Transverse colon (tissue), 4 donors: ENCODE measurements around the gene AFP. TPM values are rescaled to one million over a fixed set of nuclear protein-coding genes. Genes with fewer than 3 reads are reported as not detected.

Source experiments
- DNase-seq: peaks from one replicate; pipeline ENCODE4 v3.0.0-alpha.2; 2019
- H3K27ac ChIP-seq, 4 donors: fragments of 200-600 bp; sonication (generic); 2 replicates each; pipeline ENCODE4 v1.5.1; 2016 to 2018; ENCODE audit warnings: inconsistent platforms in 4 of 4
- H3K27me3 ChIP-seq: fragments of 200-600 bp; sonication (generic); 2 replicates; pipeline ENCODE4 v1.5.1; 2017; ENCODE audit warnings: inconsistent platforms
- H3K36me3 ChIP-seq, 4 donors: fragments of 200-600 bp; sonication (generic); 2 replicates each; pipeline ENCODE4 v1.5.1; 2017 to 2019; ENCODE audit warnings: inconsistent platforms in 4 of 4
- H3K4me1 ChIP-seq, 4 donors: fragments of 200-600 bp; sonication (generic); 2 replicates each; pipeline ENCODE4 v1.5.1; 2017 to 2020; ENCODE audit warnings: inconsistent platforms in 4 of 4
- H3K4me3 ChIP-seq, 4 donors: fragments of 200-600 bp; sonication (generic); 1 replicate in 1 of 4; 2 replicates in 3 of 4; pipeline versions ENCODE4 v1.5.1 to v1.6.1; 2017 to 2019; ENCODE audit warnings: inconsistent platforms in 4 of 4
- H3K9me3 ChIP-seq, 2 donors: fragments of 200-600 bp; sonication (generic); 2 replicates each; pipeline ENCODE4 v1.5.1; 2017 to 2019; ENCODE audit warnings: inconsistent platforms in 2 of 2
- CTCF ChIP-seq, 5 experiments: fragments of 200-600 bp in 3 of 5; fragments of 450-650 bp in 2 of 5; sonication (generic) in 3 of 5; IDR thresholded peaks; 1 replicate in 2 of 5; 2 replicates in 3 of 5; pipeline ENCODE4 v1.5.1; 2016 to 2017; ENCODE audit warnings: antibody characterized with exemption in 5 of 5, inconsistent platforms in 3 of 5, mild to moderate bottlenecking in 2 of 5, moderate library complexity in 1 of 5
- EP300 ChIP-seq: sonication (generic); formaldehyde crosslinking; IDR thresholded peaks from one replicate; pipeline ENCODE4 v1.6.1; 2017; ENCODE audit warnings: antibody characterized with exemption, low read depth
- POLR2A ChIP-seq: fragments of 450-650 bp; IDR thresholded peaks from one replicate; pipeline ENCODE4 v1.6.1; 2016; ENCODE audit warnings: antibody characterized with exemption, mild to moderate bottlenecking, moderate library complexity
- POLR2AphosphoS5 ChIP-seq, 3 donors: sonication (generic); formaldehyde crosslinking; IDR thresholded peaks; one replicate each; pipeline ENCODE4 v1.6.1; 2016; ENCODE audit warnings: antibody characterized with exemption in 3 of 3
- WGBS, 2 donors: methylation state at CpG; one replicate each; pipeline ENCODE4 v1.1.5; 2018; ENCODE audit warnings: low coverage in 1 of 2; 5-methylcytosine and 5-hydroxymethylcytosine counted together
- in situ Hi-C, 4 donors: fragments of 200-750 bp; cut with MboI; loops; one replicate each; pipeline versions ENCODE4 v1.15.0 to v1.15.1; 2017; ENCODE audit warnings: low sequenced_read_pairs in 3 of 4, low pct_ligation_motif_present in 1 of 4, low pct_unique_long_range_greater_than_20kb in 1 of 4
- intact Hi-C: fragments of 100-400 bp; cut with DNase I; formaldehyde crosslinking; loops from one replicate; pipeline ENCODE4 v1.15.1; 2023; ENCODE audit warnings: low total_unique reads
- total RNA-seq, 4 donors: library from RNA; depleted of rRNA; stranded (reverse); fragments of >200 nt; gene quantifications; one replicate each; pipeline ENCODE4 v1.1.0, GENCODE V29; 2016

Gene AFP
- total RNA-seq, 4 donors from 2014 or later = not detected

- no peak for TF ChIP-seq POLR2A
- no peak for TF ChIP-seq POLR2AphosphoS5 (IDR thresholded peaks at IDR 0.05)
- TF ChIP-seq EP300 = no peak
- TF ChIP-seq CTCF (IDR thresholded peaks at IDR 0.05) = no peak
- intact Hi-C loops (no loop called here), in situ Hi-C loops (no loop called here)
- H3K36me3 ChIP-seq = no peaks in the 10 kb centered on the region
- no peak for DNase-seq
- no peak overlapping the region for H3K27ac ChIP-seq
- 73 to 92% methylated on average over 2 of the region's 2 CpGs for WGBS, 2 donors
- H3K4me1 ChIP-seq = no peaks in the 10 kb centered on the region
- no peaks in the 10 kb centered on the region for H3K27me3 ChIP-seq
- no peak overlapping the region for H3K4me3 ChIP-seq
- no peaks in the 10 kb centered on the region for H3K9me3 ChIP-seq
Observed at GRCh38 chr4:73407227-73407673, 28.8 kb upstream of the AFP start.

GRCh38 chr4:73408181-73408867, 27.7 kb upstream of the AFP start:
- Histone ChIP-seq H3K27ac (no peak overlapping the region), H3K36me3 (no peaks in the 10 kb centered on the region), H3K4me1 (no peaks in the 10 kb centered on the region), H3K27me3 (no peaks in the 10 kb centered on the region), H3K4me3 (no peak overlapping the region), H3K9me3 (no peaks in the 10 kb centered on the region)
- WGBS, 2 donors = 82 to 88% methylated on average over 4 of the region's 4 CpGs
- no peak for DNase-seq
- TF ChIP-seq CTCF (IDR thresholded peaks at IDR 0.05) (no peak), POLR2A (no peak), EP300 (no peak), POLR2AphosphoS5 (IDR thresholded peaks at IDR 0.05) (no peak)
- intact Hi-C loops (no loop called here), in situ Hi-C loops (no loop called here)

GRCh38 chr4:73409012-73409862, 26.8 kb upstream of the AFP start:
- in situ Hi-C loops (no loop called here), intact Hi-C loops (no loop called here)
- Histone ChIP-seq H3K27me3 (no peaks in the 10 kb centered on the region), H3K9me3 (no peaks in the 10 kb centered on the region), H3K27ac (no peak overlapping the region), H3K36me3 (no peaks in the 10 kb centered on the region), H3K4me1 (no peaks in the 10 kb centered on the region), H3K4me3 (no peak overlapping the region)
- TF ChIP-seq EP300 = no peak
- no peak for TF ChIP-seq POLR2AphosphoS5 (IDR thresholded peaks at IDR 0.05)
- TF ChIP-seq POLR2A = no peak
- TF ChIP-seq CTCF (IDR thresholded peaks at IDR 0.05) = no peak
- DNase-seq = no peak
- WGBS, 2 donors = 76 to 83% methylated on average over 6 of the region's 6 CpGs

- Histone ChIP-seq H3K36me3 (no peaks in the 10 kb centered on the region), H3K4me3 (no peak overlapping the region), H3K27me3 (no peaks in the 10 kb centered on the region), H3K27ac (no peak overlapping the region), H3K4me1 (no peaks in the 10 kb centered on the region), H3K9me3 (no peaks in the 10 kb centered on the region)
- no peak for TF ChIP-seq POLR2A
- TF ChIP-seq EP300 = no peak
- no peak for TF ChIP-seq CTCF (IDR thresholded peaks at IDR 0.05)
- TF ChIP-seq POLR2AphosphoS5 (IDR thresholded peaks at IDR 0.05) = no peak
- no peak for DNase-seq
- intact Hi-C loops = no loop called here
- 84 to 87% methylated on average over 8 of the region's 8 CpGs for WGBS, 2 donors
- in situ Hi-C loops = no loop called here
Observed at GRCh38 chr4:73409978-73410548, 26.0 kb upstream of the AFP start.
